Endothelial cell of umbilical vein (primary cell): ENCODE measurements around the gene CMSS1. TPM values are rescaled to one million over a fixed set of nuclear protein-coding genes. Genes with fewer than 3 reads are reported as not detected.

Source experiments
- BruUV-seq: library from RNA; stranded (reverse); fragments of 400-500 nt; replicated peaks from 2 replicates; lab custom pipeline; 2021; lab: Mats Ljungman, UMichigan
- CTCF ChIA-PET: fragments of 300-600, 350-600 bp; sonication (Branson Sonifier 250); formaldehyde crosslinking; loops from one replicate; lab custom pipeline; 2021; ENCODE audit warnings: antibody characterized with exemption, inconsistent platforms; lab: Charles Lee
- POLR2A ChIA-PET: fragments of 300-600, 350-600 bp; sonication (Branson Sonifier 250); formaldehyde crosslinking; loops from one replicate; lab custom pipeline; 2021; ENCODE audit warnings: antibody characterized with exemption, inconsistent platforms; lab: Charles Lee
- DNase-seq: peaks from one replicate; pipeline ENCODE4 v3.0.0-alpha.2; 2011; ENCODE audit warnings: low read depth, low spot score
- FAIRE-seq: peaks from 2 replicates; lab custom pipeline; 2011; peaks lifted over from hg19 to GRCh38; lab: Jason Lieb, UNC
- H2AFZ ChIP-seq: 2 replicates; pipeline ENCODE4 v1.6.0; 2012; ENCODE audit warnings: low read depth, low read length, control low read depth, inconsistent platforms
- H3K27ac ChIP-seq: 2 replicates; pipeline ENCODE4 v1.5.1; 2011; ENCODE audit warnings: low read depth, mild to moderate bottlenecking, control low read depth, low read length, moderate library complexity; ENCODE audit not compliant: insufficient read depth
- H3K27me3 ChIP-seq, 2 experiments: 2 replicates each; pipeline versions ENCODE4 v1.6.0 to v1.6.1; 2011; ENCODE audit warnings: low read length in 2 of 2, mixed read lengths in 1 of 2; ENCODE audit not compliant: control insufficient read depth in 2 of 2, insufficient read depth in 2 of 2
- H3K36me3 ChIP-seq, 2 experiments: 2 replicates in 1 of 2; 3 replicates in 1 of 2; pipeline ENCODE4 v1.5.1; 2011; ENCODE audit warnings: low read length in 2 of 2, mild to moderate bottlenecking in 1 of 2, moderate library complexity in 1 of 2; ENCODE audit not compliant: control insufficient read depth in 2 of 2, insufficient read depth in 2 of 2; ENCODE audit errors: extremely low read depth in 1 of 2
- H3K4me1 ChIP-seq: 3 replicates; pipeline ENCODE4 v1.5.1; 2011; ENCODE audit warnings: mild to moderate bottlenecking, low read length; ENCODE audit not compliant: control insufficient read depth, insufficient read depth; ENCODE audit errors: extremely low read depth
- H3K4me2 ChIP-seq: 2 replicates; pipeline ENCODE4 v1.6.1; 2011; ENCODE audit warnings: low read length, control low read depth, mixed read lengths; ENCODE audit not compliant: insufficient read depth
- H3K4me3 ChIP-seq, 3 experiments: fragments of 200-600 bp in 1 of 3; sonication (generic), shearing (Covaris generic) in 1 of 3; replicated peaks in 1 of 3; 2 replicates each; pipeline ENCODE4 v1.5.1; 2011 to 2016; ENCODE audit warnings: control low read depth in 3 of 3, low read length in 3 of 3, mild to moderate bottlenecking in 2 of 3, inconsistent platforms in 1 of 3, low read depth in 1 of 3, moderate library complexity in 1 of 3; ENCODE audit not compliant: insufficient read depth in 1 of 3
- H3K79me2 ChIP-seq: 2 replicates; pipeline ENCODE4 v1.6.0; 2012; ENCODE audit warnings: low read length, inconsistent platforms; ENCODE audit not compliant: control insufficient read depth, insufficient read depth
- H3K9ac ChIP-seq: replicated peaks from 2 replicates; pipeline ENCODE3; 2011; ENCODE audit warnings: low read length, control low read depth; ENCODE audit not compliant: insufficient read depth; ENCODE audit errors: extremely low read depth
- H3K9me1 ChIP-seq: replicated peaks from 3 replicates; pipeline ENCODE4 v1.6.0; 2011; ENCODE audit warnings: mild to moderate bottlenecking, low read length; ENCODE audit not compliant: control insufficient read depth, insufficient read depth; ENCODE audit errors: extremely low read depth
- H3K9me3 ChIP-seq: replicated peaks from 2 replicates; pipeline ENCODE4 v1.5.1; 2012; ENCODE audit warnings: low read length, inconsistent platforms; ENCODE audit not compliant: control insufficient read depth, insufficient read depth
- H4K20me1 ChIP-seq: replicated peaks from 2 replicates; pipeline ENCODE3; 2011; ENCODE audit warnings: mild to moderate bottlenecking, low read length; ENCODE audit not compliant: control insufficient read depth, insufficient read depth; ENCODE audit errors: extremely low read depth
- CTCF ChIP-seq, 2 donors: IDR thresholded peaks; 1 replicate in 1 of 2; 2 replicates in 1 of 2; pipeline ENCODE4 v1.5.1; 2011; ENCODE audit warnings: low read length in 2 of 2, mild to moderate bottlenecking in 2 of 2, moderate library complexity in 2 of 2, control low read depth in 1 of 2, inconsistent platforms in 1 of 2, low read depth in 1 of 2; ENCODE audit not compliant: insufficient read depth in 1 of 2; ENCODE audit errors: extremely low read depth in 1 of 2
- EZH2 ChIP-seq: IDR thresholded peaks from 2 replicates; pipeline ENCODE4 v1.6.1; 2012; ENCODE audit warnings: borderline replicate concordance, low read depth, mild to moderate bottlenecking, moderate library complexity, low read length, inconsistent platforms; ENCODE audit not compliant: severe bottlenecking
- FOS ChIP-seq: IDR thresholded peaks from 2 replicates; pipeline ENCODE4 v1.6.1; 2011; ENCODE audit warnings: mild to moderate bottlenecking, low read length, moderate library complexity, borderline replicate concordance; ENCODE audit not compliant: insufficient read depth
- GATA2 ChIP-seq: IDR thresholded peaks from 2 replicates; pipeline ENCODE4 v1.7.0; 2011; ENCODE audit warnings: low read depth, mild to moderate bottlenecking, moderate library complexity, mixed read lengths, low read length; ENCODE audit not compliant: insufficient read length, insufficient read depth
- JUN ChIP-seq: IDR thresholded peaks from 2 replicates; pipeline ENCODE4 v1.6.1; 2011; ENCODE audit warnings: borderline replicate concordance, low read depth; ENCODE audit not compliant: insufficient read length, insufficient read depth
- MAX ChIP-seq: IDR thresholded peaks from 2 replicates; pipeline ENCODE4 v1.6.1; 2011; ENCODE audit not compliant: insufficient read depth, insufficient read length
- MYC ChIP-seq: IDR thresholded peaks from one replicate; pipeline ENCODE4 v1.6.1; 2011; ENCODE audit warnings: mild to moderate bottlenecking, low read depth, low read length
- POLR2A ChIP-seq: IDR thresholded peaks from 2 replicates; pipeline ENCODE4 v1.6.1; 2012; ENCODE audit warnings: low read depth, mild to moderate bottlenecking, control low read depth, low read length
- POLR2AphosphoS5 ChIP-seq: IDR thresholded peaks from 2 replicates; pipeline ENCODE4 v1.6.1; 2012; ENCODE audit warnings: low read depth, mild to moderate bottlenecking, control low read depth, low read length, moderate library complexity; ENCODE audit not compliant: insufficient read depth
- dilution Hi-C: fragments of 300-500 bp; cut with MboI; formaldehyde crosslinking; loops from one replicate; pipeline ENCODE4 v1.15.0; 2019; ENCODE audit warnings: low sequenced_read_pairs; ENCODE audit not compliant: extremely low pct_ligation_motif_present
- intact Hi-C: fragments of 100-400 bp; cut with micrococcal nuclease; formaldehyde crosslinking; loops from one replicate; pipeline ENCODE4 v1.10.0; 2022
- polyA plus RNA-seq, 4 experiments: library from polyadenylated mRNA; depleted of rRNA in 3 of 4; stranded (reverse) in 3 of 4; unstranded in 1 of 4; fragments of >200 nt; gene quantifications; 2 replicates each; pipeline versions ENCODE4 v1.2.1 to v1.2.3, GENCODE V29; 2011 to 2012; ENCODE audit warnings: missing spikeins in 1 of 4
- total RNA-seq: library from RNA; stranded (reverse); gene quantifications from 2 replicates; pipeline ENCODE4 v1.2.3, GENCODE V29; 2021

CMSS1 gene
- total and polyA plus RNA-seq, 2 donors (not counting 3 experiments of a cell fraction or from before 2014, with no cell fraction given) = 9.7 to 60.6 TPM

- no peak overlapping the region for H3K27ac ChIP-seq
- no peak overlapping the region for H2AFZ ChIP-seq
- TF ChIP-seq POLR2AphosphoS5 = no peak
- TF ChIP-seq EZH2 = no peak
- no peak for TF ChIP-seq MAX
- no peak for TF ChIP-seq CTCF (IDR thresholded peaks at IDR 0.05; ENCODE audit: extremely low read depth in 1 of 2, insufficient read depth in 1 of 2, low read depth in 1 of 2, low read length in 2 of 2)
- TF ChIP-seq MYC = no peak
- TF ChIP-seq JUN = no peak
- TF ChIP-seq GATA2 = no peak
- TF ChIP-seq POLR2A = no peak
- no peak for TF ChIP-seq FOS
Measured at GRCh38 chr3:99867594-99868310, 50.1 kb downstream of the CMSS1 start.

More at GRCh38 chr3:99867594-99868310, 50.1 kb downstream of the CMSS1 start:
- no peak overlapping the region for H3K9ac ChIP-seq
- FAIRE-seq (no peak), DNase-seq (no peak)
- intact Hi-C loops (no loop called here), dilution Hi-C loops (no loop called here)
- H3K4me2 ChIP-seq = no peak overlapping the region
- no peaks in the 10 kb centered on the region for H3K9me3 ChIP-seq
- CTCF ChIA-PET = interaction anchor here (0.7 to 2.0 kb wide), 8 partner anchors 23 to 386 kb away, joined by 3 to 13 read pairs (median 4); no protein-coding TSS in a partner anchor
- peaks cover 57% of the 10 kb centered on the region for H3K4me1 ChIP-seq
- no TSS peak for BruUV-seq
- peaks cover 1 to 4% of the 10 kb centered on the region in 2 experiments for H3K36me3 ChIP-seq
- no peak overlapping the region for H3K4me3 ChIP-seq
- peaks cover 4% of the 10 kb centered on the region for H3K9me1 ChIP-seq
- POLR2A ChIA-PET = interaction anchor here (0.8 to 1.5 kb wide), 3 partner anchors 173 to 393 kb away, joined by 3 to 6 read pairs (median 4); partner anchors contain the start of gene TBC1D23
- peaks cover 72% of the 10 kb centered on the region for H3K79me2 ChIP-seq
- H4K20me1 ChIP-seq = peaks cover 6% of the 10 kb centered on the region
- no peaks in the 10 kb centered on the region for H3K27me3 ChIP-seq
